ENCODE measurements around the gene KMT2C. TPM values are rescaled to one million over a fixed set of nuclear protein-coding genes. Genes with fewer than 3 reads are reported as not detected.
"Not testable (repeated sequence)": the region's sequence is repeated elsewhere in the genome, so short reads cannot be mapped to it uniquely, and the experiment has no call there.

The KMT2C gene
- total RNA-seq, 2 experiments from 2014 or later: 36.2 to 39.8 TPM

DNA sequence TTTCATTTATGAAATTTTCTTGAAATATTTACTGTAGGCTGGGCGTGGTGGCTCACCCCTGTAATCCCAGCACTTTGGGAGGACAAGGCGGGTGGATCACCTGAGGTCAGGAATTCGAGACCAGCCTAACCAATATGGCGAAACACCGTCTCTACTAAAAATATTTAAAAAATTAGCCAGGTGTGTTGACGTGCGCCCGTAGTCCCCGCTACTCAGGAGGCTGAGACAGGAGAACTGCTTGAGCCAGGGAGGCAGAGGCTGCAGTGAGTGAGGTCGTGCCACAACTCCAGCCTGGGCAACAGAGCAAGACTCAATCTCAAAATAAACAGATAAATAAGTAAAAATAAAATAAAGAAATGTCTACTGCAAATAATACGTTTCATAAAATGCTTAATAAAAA lies 192.3 kb downstream of the KMT2C start:
- CTCF ChIA-PET, POLR2A ChIA-PET: not testable (repeated sequence)

GRCh38 chr7:152241301-152241700 lies 194.5 kb downstream of the KMT2C start:
- CTCF ChIA-PET, POLR2A ChIA-PET: not testable (repeated sequence)

DNA sequence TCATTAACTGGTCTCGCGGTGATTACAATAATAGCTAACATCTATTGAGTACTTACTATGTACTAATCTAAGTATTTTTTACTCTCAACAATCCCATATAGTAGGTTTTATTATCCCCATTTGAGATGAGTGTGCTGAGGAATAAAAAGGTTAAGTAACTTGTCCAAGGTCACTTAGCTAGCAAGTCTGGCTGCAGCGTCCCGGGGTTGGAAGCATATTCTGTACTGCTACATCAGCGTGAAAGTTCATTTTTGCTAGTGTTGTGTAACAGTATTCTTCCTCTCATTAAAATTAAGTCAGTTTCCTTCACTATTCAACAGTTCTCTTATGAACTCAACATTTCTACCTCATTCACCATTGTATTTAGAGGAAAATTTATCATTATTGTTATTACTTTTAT lies 199.5 kb downstream of the KMT2C start:
- CTCF ChIA-PET, POLR2A ChIA-PET: not testable (repeated sequence)

GRCh38 chr7:152234421-152234820 lies 201.4 kb downstream of the KMT2C start:
- CTCF ChIA-PET: not testable (repeated sequence)
- POLR2A ChIA-PET: interaction anchor here (0.6 kb wide), 1 partner anchor 171 kb away, joined by 3 read pairs; no protein-coding TSS in a partner anchor

GRCh38 chr7:152231089-152231488 lies 204.7 kb downstream of the KMT2C start:
- ChIA-PET POLR2A (no interaction called here), CTCF (no interaction called here)

DNA sequence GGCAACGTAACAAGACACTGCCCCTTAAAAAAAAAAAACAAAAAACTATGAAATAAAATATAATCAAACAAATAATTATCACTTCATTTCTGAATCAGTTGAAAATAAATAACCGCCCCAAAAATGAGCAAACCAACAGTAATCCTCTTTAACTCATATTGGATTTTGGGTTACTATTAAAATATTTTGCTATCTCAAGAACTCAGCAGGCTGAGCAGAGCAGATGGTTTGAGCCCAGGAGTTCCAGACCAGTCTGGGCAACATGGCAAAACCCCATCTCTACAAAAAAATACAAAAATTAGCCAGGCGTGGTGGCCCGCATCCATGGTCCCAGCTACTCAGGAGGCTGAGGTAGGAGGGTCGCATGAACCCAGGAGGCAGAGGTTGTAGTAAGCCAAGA lies 216.2 kb downstream of the KMT2C start:
- CTCF ChIA-PET, POLR2A ChIA-PET: not testable (repeated sequence)

DNA sequence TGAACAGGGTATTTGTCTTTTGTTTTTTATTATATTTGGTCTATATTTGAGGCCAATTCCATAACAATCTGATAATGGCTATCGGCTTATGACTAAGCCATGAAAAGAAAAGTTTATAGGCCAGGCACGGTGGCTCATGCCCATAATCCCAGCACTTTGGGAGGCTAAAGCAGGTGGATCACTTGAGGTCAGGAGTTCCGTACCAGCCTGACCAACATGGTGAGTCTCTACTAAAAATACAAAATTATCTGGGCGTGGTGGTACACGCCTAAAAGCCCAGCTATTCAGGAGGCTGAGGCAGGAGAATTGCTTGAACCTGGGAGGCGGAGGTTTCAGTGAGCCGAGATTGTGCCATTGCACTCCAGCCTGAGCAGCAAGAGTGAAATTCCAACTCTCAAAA lies 227.0 kb downstream of the KMT2C start:
- CTCF ChIA-PET, POLR2A ChIA-PET: not testable (repeated sequence)

- CTCF ChIA-PET: interaction anchor here (0.6 kb wide), 1 partner anchor 128 kb away, joined by 3 read pairs; no protein-coding TSS in a partner anchor
- POLR2A ChIA-PET: not testable (repeated sequence)
These were observed 231.4 kb downstream of the KMT2C start for GRCh38 chr7:152204417-152204816.

- ChIA-PET CTCF (no interaction called here), POLR2A (no interaction called here)
These were observed 232.7 kb downstream of the KMT2C start for GRCh38 chr7:152203095-152203494.

- CTCF ChIA-PET: no interaction called here
- POLR2A ChIA-PET: no interaction called here
These were observed 233.7 kb downstream of the KMT2C start for GRCh38 chr7:152202056-152202455.

DNA sequence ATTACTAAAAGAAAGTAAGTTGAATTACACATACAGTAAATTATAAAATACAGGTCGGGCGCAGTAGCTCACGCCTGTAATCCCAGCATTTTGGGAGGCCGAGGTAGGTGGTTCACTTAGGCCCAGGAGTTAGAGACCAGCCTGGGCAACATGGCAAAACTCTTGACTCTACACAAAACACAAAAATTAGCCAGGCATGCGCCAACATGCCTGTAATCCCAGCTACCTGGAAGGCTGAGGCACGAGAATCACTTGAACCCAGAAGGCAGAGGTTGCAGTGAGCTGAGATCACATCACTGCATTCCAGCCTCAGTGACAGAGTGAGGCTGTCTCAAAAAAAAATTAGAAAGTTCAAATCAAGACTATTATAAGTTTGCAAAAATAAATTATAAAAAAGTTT lies 235.4 kb downstream of the KMT2C start:
- ChIA-PET CTCF (no interaction called here), POLR2A (no interaction called here)

DNA sequence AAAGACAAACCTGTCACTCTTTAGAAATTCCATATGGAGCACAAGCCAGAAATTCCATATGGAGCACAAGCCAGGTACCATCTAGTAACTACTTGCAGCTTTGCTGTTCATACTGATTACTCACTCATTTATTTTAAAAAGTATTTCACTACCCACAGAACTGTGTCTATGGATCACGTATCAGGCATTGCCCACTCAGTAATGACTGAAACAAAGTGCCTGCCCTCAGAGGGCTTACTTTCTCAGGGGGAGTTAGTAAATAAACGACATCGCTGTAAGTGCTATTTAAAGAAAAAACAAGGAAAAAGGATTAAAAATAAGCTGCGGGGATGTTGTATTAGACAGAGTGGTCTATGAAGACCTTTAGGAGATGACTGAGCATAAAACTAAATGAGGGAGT lies 239.4 kb downstream of the KMT2C start:
- ChIA-PET POLR2A (no interaction called here), CTCF (no interaction called here)

GRCh38 chr7:152193880-152194279 lies 241.9 kb downstream of the KMT2C start:
- ChIA-PET POLR2A (no interaction called here), CTCF (no interaction called here)

DNA sequence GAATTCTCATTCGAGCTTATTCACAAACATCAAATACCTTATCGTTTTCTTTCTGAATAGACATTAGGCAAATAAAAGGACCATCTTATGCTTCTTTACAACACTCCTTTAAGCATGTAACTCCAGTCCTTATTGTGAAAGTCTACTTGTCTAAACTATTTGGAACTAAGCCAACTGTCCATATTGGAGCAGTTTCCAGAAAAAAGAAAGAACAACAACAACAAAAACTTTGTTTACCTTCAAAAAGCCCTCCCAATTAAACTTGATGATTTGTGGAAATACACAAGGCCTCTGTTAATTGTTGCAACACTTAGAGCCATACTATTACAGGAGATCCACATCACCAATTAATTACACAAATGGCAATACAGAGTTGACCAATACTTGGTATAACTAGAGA lies 246.7 kb downstream of the KMT2C start:
- CTCF ChIA-PET: interaction anchor here (0.6 kb wide), 1 partner anchor 478 kb away, joined by 4 read pairs; no protein-coding TSS in a partner anchor

DNA sequence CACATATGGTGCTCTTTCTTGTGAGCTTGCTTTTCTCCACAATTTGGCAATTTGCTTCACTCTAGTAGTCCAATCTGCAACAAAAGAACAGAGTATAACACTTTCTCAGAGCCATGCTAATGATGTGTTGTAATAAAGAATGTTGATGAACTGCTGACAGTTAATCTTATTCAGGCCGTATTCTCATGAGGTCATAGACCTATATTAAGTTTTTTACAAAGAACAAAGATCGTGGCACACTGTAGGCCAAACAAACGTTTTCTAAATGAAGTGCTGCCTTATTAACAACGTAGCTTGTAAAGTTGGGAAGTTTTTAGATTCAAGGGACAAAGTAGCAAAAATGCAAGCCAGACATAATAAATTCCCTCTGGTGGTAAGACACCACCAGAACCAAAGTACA lies 250.2 kb downstream of the KMT2C start:
- POLR2A ChIA-PET: no interaction called here
- CTCF ChIA-PET: no interaction called here

More for the DNA sequence above, 246.7 kb downstream of the KMT2C start:
- POLR2A ChIA-PET: no interaction called here

DNA sequence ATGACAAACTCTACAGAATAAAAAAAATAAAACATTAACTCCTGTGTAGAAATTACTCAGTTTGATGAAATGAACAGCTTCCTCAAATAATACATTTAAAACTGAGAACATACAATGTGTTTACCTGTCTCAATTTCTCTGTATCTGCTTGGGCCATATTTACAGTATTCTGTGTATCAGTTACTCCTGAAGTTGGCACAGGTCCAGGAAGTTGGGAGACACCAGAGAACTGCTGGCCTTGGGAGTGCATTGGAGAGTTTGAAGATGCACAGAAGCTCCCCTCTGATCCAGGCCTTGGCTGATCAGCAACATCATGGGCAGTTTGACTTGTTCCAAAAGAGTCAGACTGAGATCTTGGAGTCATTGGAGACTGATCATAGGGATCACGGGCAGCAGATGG lies 255.2 kb downstream of the KMT2C start:
- POLR2A ChIA-PET: no interaction called here

DNA sequence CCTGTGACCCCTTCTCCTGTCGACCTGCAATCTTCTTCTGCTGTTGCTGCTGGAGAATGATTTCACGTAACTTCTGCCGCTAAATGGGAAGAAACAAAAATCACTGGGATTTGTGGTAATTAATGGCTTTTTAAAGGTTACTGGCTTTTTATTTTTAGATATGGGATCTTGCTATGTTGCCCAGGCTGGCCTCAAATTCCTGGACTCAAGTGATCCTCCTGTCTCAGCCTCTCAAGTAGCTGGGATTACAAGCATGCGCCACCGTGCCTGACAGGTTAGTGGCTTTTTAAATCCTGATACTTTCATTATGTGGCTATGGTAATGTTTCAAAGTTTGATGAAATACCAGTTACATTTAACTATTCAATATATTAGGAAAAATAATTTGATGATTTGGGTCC lies 255.8 kb downstream of the KMT2C start:
- ChIA-PET POLR2A (no interaction called here), CTCF (no interaction called here)

More for the DNA sequence above, 255.2 kb downstream of the KMT2C start:
- CTCF ChIA-PET: no interaction called here

- CTCF ChIA-PET: interaction anchor here (0.7 kb wide), 1 partner anchor 421 kb away, joined by 5 read pairs; no protein-coding TSS in a partner anchor
- POLR2A ChIA-PET: interaction anchor here (0.7 kb wide), 1 partner anchor 27 kb away, joined by 3 read pairs; no protein-coding TSS in a partner anchor
These were observed 257.3 kb downstream of the KMT2C start for GRCh38 chr7:152178405-152179058.

GRCh38 chr7:152177681-152178404 lies 258.0 kb downstream of the KMT2C start:
- CTCF ChIA-PET: interaction anchor here (0.7 kb wide), 1 partner anchor 422 kb away, joined by 5 read pairs; no protein-coding TSS in a partner anchor
- POLR2A ChIA-PET: interaction anchor here (0.7 kb wide), 1 partner anchor 27 kb away, joined by 3 read pairs; no protein-coding TSS in a partner anchor

DNA sequence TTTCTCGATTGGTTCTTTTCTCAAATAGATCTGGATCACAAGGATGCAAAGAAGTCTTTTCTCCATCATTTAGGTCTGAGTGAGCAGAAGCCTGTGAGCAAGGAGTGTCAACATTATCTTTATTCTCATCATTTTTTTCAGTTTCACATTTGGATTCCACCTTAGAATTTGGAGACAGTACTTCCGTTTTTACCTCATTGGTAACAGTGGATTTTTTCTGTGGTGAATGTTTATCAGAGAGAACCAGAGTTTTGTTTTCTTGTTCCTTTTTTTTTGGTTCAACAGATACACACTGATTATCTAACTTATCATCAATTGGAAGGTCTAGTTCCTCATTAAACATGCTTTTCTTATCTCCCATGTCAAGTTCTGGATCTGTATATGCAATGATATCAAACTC lies 259.0 kb downstream of the KMT2C start:
- ChIA-PET POLR2A (no interaction called here), CTCF (no interaction called here)

DNA sequence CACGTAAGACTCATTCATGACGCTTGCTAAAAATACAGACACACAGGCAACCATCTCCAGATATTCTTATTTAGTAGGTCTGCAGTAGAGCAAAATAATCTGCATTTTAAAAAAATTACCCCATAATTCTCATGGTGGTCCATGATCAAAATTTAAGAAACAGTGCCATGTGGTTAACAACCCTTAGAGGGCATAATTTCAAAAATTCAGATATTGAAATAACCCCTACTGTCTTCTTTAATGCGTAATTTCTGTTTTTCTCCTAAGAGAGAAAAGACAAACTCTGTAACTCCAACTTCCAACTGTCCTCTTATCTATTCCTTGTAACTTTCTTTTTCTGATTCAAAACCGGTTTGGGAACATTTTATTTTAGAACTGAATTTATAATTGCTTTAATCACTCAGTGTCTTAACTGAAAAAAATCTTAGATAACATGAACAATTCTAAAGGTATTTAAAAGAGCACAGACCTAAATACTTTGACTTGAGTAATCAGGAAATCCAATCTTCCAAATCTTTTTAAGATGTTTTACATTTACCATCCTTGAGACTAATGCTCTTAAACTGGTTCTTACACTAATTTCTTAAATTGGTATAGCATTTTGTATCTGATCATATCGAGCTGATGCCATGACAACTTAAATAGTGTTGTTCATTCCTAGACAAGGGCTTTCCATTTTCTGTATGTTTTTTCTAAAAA lies 262.3 kb downstream of the KMT2C start:
- ChIA-PET POLR2A (no interaction called here), CTCF (no interaction called here)
